Tibial nerve (tissue), 4 donors: Measurements from ENCODE around the gene VDAC1. TPM values are rescaled to one million over a fixed set of nuclear protein-coding genes. Genes with fewer than 3 reads are reported as not detected.

Experiments used
- DNase-seq, 2 donors: peaks; one replicate each; pipeline ENCODE4 v3.0.0-alpha.2; 2019; ENCODE audit warnings: low spot score in 2 of 2
- H3K27ac ChIP-seq, 4 donors: fragments of 200-600 bp; sonication (generic) in 3 of 4; one replicate each; pipeline ENCODE4 v1.5.1; 2017 to 2019; ENCODE audit warnings: mild to moderate bottlenecking in 1 of 4
- H3K27me3 ChIP-seq, 2 donors: fragments of 200-600 bp; sonication (generic) in 1 of 2; one replicate each; pipeline versions ENCODE4 v1.5.1 to v1.6.0; 2017 to 2019
- H3K36me3 ChIP-seq, 3 donors: fragments of 200-600 bp; sonication (generic); one replicate each; pipeline ENCODE4 v1.5.1; 2018 to 2019
- H3K4me1 ChIP-seq, 4 donors: fragments of 200-600 bp; sonication (generic) in 3 of 4; one replicate each; pipeline ENCODE4 v1.5.1; 2017 to 2019
- H3K4me3 ChIP-seq, 4 donors: fragments of 200-600 bp; sonication (generic) in 3 of 4; one replicate each; pipeline ENCODE4 v1.5.1; 2017 to 2019; ENCODE audit warnings: mild to moderate bottlenecking in 1 of 4, moderate library complexity in 1 of 4
- H3K9me3 ChIP-seq, 4 donors: fragments of 200-600 bp; sonication (generic) in 3 of 4; one replicate each; pipeline ENCODE4 v1.5.1; 2017 to 2019
- EP300 ChIP-seq, 2 donors: sonication (generic); formaldehyde crosslinking; IDR thresholded peaks; one replicate each; pipeline ENCODE4 v1.6.1; 2017; ENCODE audit warnings: antibody characterized with exemption in 2 of 2, mild to moderate bottlenecking in 1 of 2
- POLR2A ChIP-seq, 2 donors: fragments of 450-650 bp; IDR thresholded peaks; one replicate each; pipeline ENCODE4 v1.6.1; 2017; ENCODE audit warnings: antibody characterized with exemption in 2 of 2, mild to moderate bottlenecking in 2 of 2, moderate library complexity in 2 of 2
- WGBS, 2 donors: methylation state at CpG; one replicate each; pipeline ENCODE4 v1.1.5; 2018; 5-methylcytosine and 5-hydroxymethylcytosine counted together
- total RNA-seq, 4 donors: library from RNA; depleted of rRNA; stranded (reverse); fragments of >200 nt; gene quantifications; one replicate each; pipeline ENCODE4 v1.1.0, GENCODE V29; 2016
- TF ChIP-seq, protein P1 (sequence below), 5 experiments: fragments of 200-600 bp in 3 of 5; fragments of 450-650 bp in 2 of 5; sonication (generic) in 3 of 5; IDR thresholded peaks; one replicate each; pipeline ENCODE4 v1.5.1; 2016 to 2019; ENCODE audit warnings: antibody characterized with exemption in 5 of 5, mild to moderate bottlenecking in 3 of 5, moderate library complexity in 2 of 5

VDAC1 gene, protein sequence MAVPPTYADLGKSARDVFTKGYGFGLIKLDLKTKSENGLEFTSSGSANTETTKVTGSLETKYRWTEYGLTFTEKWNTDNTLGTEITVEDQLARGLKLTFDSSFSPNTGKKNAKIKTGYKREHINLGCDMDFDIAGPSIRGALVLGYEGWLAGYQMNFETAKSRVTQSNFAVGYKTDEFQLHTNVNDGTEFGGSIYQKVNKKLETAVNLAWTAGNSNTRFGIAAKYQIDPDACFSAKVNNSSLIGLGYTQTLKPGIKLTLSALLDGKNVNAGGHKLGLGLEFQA
- total RNA-seq, result 100 to 1,000 TPM in 1 of 4 donors, 10 to 100 TPM in 3; 64.7 to 103 (median 71.9) TPM

DNA sequence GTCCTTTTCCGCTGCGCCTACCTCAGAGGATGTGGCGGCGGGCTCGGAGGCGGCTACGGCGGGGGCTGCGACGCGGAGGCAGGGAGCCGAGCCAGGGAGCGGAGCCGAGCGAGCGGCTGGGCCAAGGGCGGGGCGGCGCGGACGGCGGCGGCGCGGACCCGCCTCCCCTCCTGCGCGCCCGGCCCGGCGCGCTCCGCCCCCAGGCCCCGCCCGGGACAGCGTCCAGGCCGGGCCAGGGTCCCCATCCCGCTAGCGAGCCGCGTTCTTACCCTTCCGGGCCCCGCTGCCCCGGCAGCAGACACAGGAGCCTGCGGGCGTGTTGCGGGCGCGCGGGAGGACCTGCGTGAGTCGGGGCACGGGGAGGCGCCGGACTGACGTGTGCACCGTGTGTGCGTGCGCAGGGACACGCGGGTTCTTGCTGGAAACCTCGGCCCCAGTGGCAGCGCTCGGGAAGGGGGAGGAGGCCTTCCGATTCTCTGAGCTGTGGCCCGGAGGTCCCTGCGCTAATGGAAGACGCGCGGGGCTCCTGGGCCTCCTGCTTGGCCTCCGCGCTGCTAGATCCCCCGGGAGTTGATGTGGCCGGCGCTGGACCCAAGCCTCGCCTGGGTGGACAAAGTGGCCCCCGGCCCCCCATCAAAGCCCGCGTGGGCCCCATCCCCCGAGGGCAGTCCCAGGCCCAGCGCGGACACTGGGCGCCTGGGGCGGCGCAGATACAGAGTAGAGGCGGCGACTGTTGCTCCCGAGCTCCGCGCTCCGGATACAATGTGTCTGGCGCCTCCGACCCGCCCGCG lies at the start of gene VDAC1:
Gene VDAC1 (minus strand): TSS at position 350 of the 791 bp plus-strand sequence. CDS start 11,963 bp downstream, outside the sequence.
- H3K9me3 ChIP-seq, result no peaks in the 10 kb centered on the region
- H3K4me1 ChIP-seq, result peaks cover 0 to 56% (median 40%) of the 10 kb centered on the region in 4 donors
- H3K36me3 ChIP-seq, result no peaks in the 10 kb centered on the region
- WGBS, 2 donors, result 0% methylated on average over 7 to 46 of the region's 96 CpGs
- H3K27ac ChIP-seq, result peak within 1 kb of the TSS; percentile 98 to 99 (median 98)
- peak; percentile 46 to 92 for TF ChIP-seq EP300 (IDR thresholded peaks at IDR 0.05)
- peak; percentile 25 to 82 for TF ChIP-seq POLR2A (IDR thresholded peaks at IDR 0.05)
- TF ChIP-seq, protein P1, sequence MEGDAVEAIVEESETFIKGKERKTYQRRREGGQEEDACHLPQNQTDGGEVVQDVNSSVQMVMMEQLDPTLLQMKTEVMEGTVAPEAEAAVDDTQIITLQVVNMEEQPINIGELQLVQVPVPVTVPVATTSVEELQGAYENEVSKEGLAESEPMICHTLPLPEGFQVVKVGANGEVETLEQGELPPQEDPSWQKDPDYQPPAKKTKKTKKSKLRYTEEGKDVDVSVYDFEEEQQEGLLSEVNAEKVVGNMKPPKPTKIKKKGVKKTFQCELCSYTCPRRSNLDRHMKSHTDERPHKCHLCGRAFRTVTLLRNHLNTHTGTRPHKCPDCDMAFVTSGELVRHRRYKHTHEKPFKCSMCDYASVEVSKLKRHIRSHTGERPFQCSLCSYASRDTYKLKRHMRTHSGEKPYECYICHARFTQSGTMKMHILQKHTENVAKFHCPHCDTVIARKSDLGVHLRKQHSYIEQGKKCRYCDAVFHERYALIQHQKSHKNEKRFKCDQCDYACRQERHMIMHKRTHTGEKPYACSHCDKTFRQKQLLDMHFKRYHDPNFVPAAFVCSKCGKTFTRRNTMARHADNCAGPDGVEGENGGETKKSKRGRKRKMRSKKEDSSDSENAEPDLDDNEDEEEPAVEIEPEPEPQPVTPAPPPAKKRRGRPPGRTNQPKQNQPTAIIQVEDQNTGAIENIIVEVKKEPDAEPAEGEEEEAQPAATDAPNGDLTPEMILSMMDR (IDR thresholded peaks at IDR 0.05), result peak in 2 of 5 experiments; percentile 18 to 27
- H3K4me3 ChIP-seq, result peak within 1 kb of the TSS; percentile 78 to 93 (median 88)
- DNase-seq, result peak; percentile 50 to 70
- H3K27me3 ChIP-seq, result no peaks in the 10 kb centered on the region

DNA sequence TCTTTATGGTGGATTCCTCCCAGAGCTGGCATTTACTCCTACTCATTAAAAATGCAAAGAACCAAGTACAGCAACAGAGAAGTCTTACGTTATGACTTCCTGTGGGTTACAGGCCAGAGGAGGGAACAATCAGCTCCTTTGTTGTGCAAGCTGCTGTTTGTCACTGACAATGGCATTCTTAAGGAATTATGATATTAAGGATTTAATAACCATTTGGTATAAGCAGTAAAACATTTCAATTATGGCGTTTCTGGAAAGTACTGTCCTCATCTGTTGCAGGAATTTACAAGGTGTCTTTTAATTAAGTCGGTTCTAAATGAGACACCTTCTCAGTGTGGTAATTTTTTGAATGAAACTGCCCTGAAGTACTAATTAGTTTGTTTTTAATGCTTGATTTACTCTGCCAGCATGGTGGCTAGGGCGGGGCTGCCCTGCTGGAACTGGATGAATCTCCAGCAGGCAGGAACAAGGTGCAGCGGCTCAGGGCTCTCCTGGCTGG lies 49.1 kb upstream of the VDAC1 start:
- no peaks in the 10 kb centered on the region for H3K9me3 ChIP-seq
- TF ChIP-seq POLR2A (IDR thresholded peaks at IDR 0.05), result no peak
- TF ChIP-seq, protein P1 (IDR thresholded peaks at IDR 0.05), result no peak
- peak in 1 of 2 donors; percentile 64 for TF ChIP-seq EP300 (IDR thresholded peaks at IDR 0.05)
- H3K36me3 ChIP-seq, result no peaks in the 10 kb centered on the region
- H3K27me3 ChIP-seq, result no peaks in the 10 kb centered on the region
- no peak overlapping the region for H3K4me3 ChIP-seq
- DNase-seq, result no peak
- peak overlapping the region; percentile 48 to 96 (median 76) for H3K27ac ChIP-seq
- 28 to 29% methylated on average over 5 of the region's 5 CpGs for WGBS, 2 donors
- peaks cover 0 to 40% (median 19%) of the 10 kb centered on the region in 4 donors for H3K4me1 ChIP-seq

DNA sequence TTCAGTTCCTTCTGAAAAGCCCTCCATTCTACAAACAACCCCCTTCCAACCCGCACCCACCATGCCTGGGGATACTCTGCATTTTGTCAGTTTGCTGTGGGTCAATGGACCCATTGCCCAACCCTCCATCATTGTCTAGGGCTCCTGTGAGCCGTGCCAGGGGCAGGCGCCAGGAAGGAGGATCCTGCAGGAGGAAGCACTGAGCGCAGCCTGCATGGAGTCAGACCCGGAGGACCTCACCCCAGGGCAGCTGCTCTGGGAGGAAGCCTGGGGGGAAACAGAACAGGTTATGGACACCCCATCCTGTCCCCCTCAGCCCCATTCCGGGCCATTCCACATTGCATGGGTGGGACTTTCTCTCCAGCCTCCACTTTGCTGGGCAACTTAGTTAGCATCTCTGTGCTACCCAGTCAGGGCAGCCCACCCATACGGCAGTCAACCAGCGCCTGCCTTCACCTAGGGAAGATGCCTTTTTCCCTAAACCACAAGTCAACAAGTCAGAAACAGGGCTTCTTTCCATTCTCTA lies 48.6 kb upstream of the VDAC1 start:
- Histone ChIP-seq H3K27me3 (no peaks in the 10 kb centered on the region), H3K4me1 (peaks cover 0 to 35% (median 16%) of the 10 kb centered on the region in 4 donors), H3K9me3 (no peaks in the 10 kb centered on the region), H3K36me3 (no peaks in the 10 kb centered on the region), H3K27ac (peak overlapping the region; percentile 48 to 89 (median 74)), H3K4me3 (no peak overlapping the region)
- WGBS, 2 donors, result 38 to 54% methylated on average over 7 to 8 of the region's 8 CpGs
- no peak for DNase-seq
- no peak for TF ChIP-seq EP300 (IDR thresholded peaks at IDR 0.05)
- no peak for TF ChIP-seq POLR2A (IDR thresholded peaks at IDR 0.05)
- TF ChIP-seq, protein P1 (IDR thresholded peaks at IDR 0.05), result no peak

DNA sequence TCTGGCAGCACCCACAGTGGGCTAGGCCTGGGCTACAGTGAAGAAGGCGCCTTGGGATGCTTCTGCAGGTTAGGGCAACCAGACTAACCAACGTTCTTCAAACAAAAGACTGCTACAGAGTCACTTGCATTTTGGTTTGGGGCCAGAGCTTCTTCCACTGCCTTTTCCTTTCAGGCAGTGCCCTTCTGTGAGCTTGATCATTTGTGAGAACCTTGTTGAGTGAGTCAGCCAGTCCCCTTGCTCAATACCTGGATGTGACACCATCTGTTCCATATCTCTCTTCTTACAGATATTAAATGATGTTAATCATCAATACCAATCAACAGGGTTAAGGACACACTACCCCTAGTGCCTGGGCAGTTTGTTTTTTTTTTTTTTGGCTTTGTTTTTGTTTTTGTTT lies 46.5 kb upstream of the VDAC1 start:
- H3K27ac ChIP-seq, result peak overlapping the region in 2 of 4 donors; percentile 7 to 86
- peaks cover 0 to 33% (median 16%) of the 10 kb centered on the region in 4 donors for H3K4me1 ChIP-seq
- no peak for TF ChIP-seq EP300 (IDR thresholded peaks at IDR 0.05)
- TF ChIP-seq, protein P1 (IDR thresholded peaks at IDR 0.05), result no peak
- no peak for TF ChIP-seq POLR2A (IDR thresholded peaks at IDR 0.05)
- H3K36me3 ChIP-seq, result no peaks in the 10 kb centered on the region
- H3K9me3 ChIP-seq, result no peaks in the 10 kb centered on the region
- no peak overlapping the region for H3K4me3 ChIP-seq
- WGBS, 2 donors, result 59 to 82% methylated on average over 2 of the region's 2 CpGs
- DNase-seq, result no peak
- H3K27me3 ChIP-seq, result no peaks in the 10 kb centered on the region
